Measurements from ENCODE around the gene P2RY12. TPM values are rescaled to one million over a fixed set of nuclear protein-coding genes. Genes with fewer than 3 reads are reported as not detected.

Gene P2RY12
- total and polyA plus RNA-seq, 2 of the 8 experiments (the other 6 are each of a cell fraction or from before 2014, with no cell fraction given) = not detected

GRCh38 chr3:151315846-151316245 lies 68.7 kb downstream of the P2RY12 start:
- Histone ChIP-seq H2AFZ (ENCODE audit: low read length) (no peak overlapping the region), H4K20me1 (replicated peaks in 1 of 2; ENCODE audit: control insufficient read depth in 1 of 2, insufficient read depth in 2 of 2, low read length in 2 of 2) (no peaks in the 10 kb centered on the region), H2BK5ac (ENCODE audit: low read depth, low read length) (no peak overlapping the region), H3K27me3 (replicated peaks in 1 of 4; ENCODE audit: control insufficient read depth in 3 of 4, extremely low read depth in 1 of 4, insufficient read depth in 3 of 4, low read length in 3 of 4) (no peaks in the 10 kb centered on the region), H4K91ac (replicated peaks; ENCODE audit: insufficient read length, low read length) (no peak overlapping the region), H3K14ac (ENCODE audit: insufficient read length) (no peak overlapping the region), H3K27ac (ENCODE audit: low read depth, low read length) (no peak overlapping the region), H3K9ac (replicated peaks in 1 of 4; ENCODE audit: extremely low read depth in 1 of 4, low read depth in 3 of 4, low read length in 3 of 4) (no peak overlapping the region), H3K23me2 (ENCODE audit: low read depth, low read length) (no peaks in the 10 kb centered on the region), H3K36me3 (ENCODE audit: control insufficient read depth in 2 of 4, insufficient read depth in 4 of 4, low read length in 3 of 4) (no peaks in the 10 kb centered on the region), H3K9me3 (ENCODE audit: insufficient read depth in 2 of 2, low read depth in 1 of 2, low read length in 1 of 2) (no peaks in the 10 kb centered on the region), H2BK15ac (ENCODE audit: low read length) (no peak overlapping the region), H4K8ac (ENCODE audit: extremely low read depth, insufficient read depth, low read length) (no peak overlapping the region), H3K56ac (replicated peaks; ENCODE audit: insufficient read length, low read depth, low read length) (no peak overlapping the region), H3K4me1 (replicated peaks in 1 of 4; ENCODE audit: control insufficient read depth in 3 of 4, insufficient read depth in 4 of 4, low read length in 3 of 4) (peaks cover 3 to 12% (median 6%) of the 10 kb centered on the region in 4 experiments; a peak in 4 of 7 replicates), H3K4me2 (ENCODE audit: insufficient read depth in 1 of 2, low read depth in 2 of 2, low read length in 2 of 2) (no peak overlapping the region), H3K79me2 (ENCODE audit: control insufficient read depth in 1 of 2, insufficient read depth in 2 of 2, low read length in 2 of 2) (no peaks in the 10 kb centered on the region), H2BK20ac (ENCODE audit: low read length) (no peak overlapping the region), H2BK120ac (replicated peaks; ENCODE audit: low read depth, low read length) (no peak overlapping the region), H3K4ac (replicated peaks; ENCODE audit: insufficient read length, low read depth, low read length) (no peak overlapping the region), H2BK12ac (ENCODE audit: low read depth, low read length) (no peak overlapping the region), H3K79me1 (ENCODE audit: low read depth, low read length) (no peaks in the 10 kb centered on the region), H3K23ac (ENCODE audit: insufficient read length) (no peak overlapping the region), H3K4me3 (ENCODE audit: extremely low read depth in 1 of 4, insufficient read depth in 2 of 4, low read depth in 3 of 4, low read length in 4 of 4) (no peak overlapping the region), H2AK5ac (ENCODE audit: low read depth, low read length) (no peak overlapping the region), H4K5ac (ENCODE audit: insufficient read length, low read depth, low read length) (no peak overlapping the region), H3K18ac (ENCODE audit: extremely low read depth, low read length) (no peak overlapping the region)
- POLR2A ChIA-PET (ENCODE audit: partially characterized antibody) = no interaction called here
- FAIRE-seq (no peak), DNase-seq (ENCODE audit: low read depth in 1 of 2, low spot score in 2 of 2) (no peak)
- 70% methylated on average over 2 of the region's 2 CpGs; no CpG with 5 or more reads in 1 of the 2 experiments for WGBS, 2 experiments (ENCODE audit: extremely low coverage in 1 of 2, insufficient coverage in 1 of 2, insufficient read length in 1 of 2, insufficient replicate concordance in 2 of 2, low coverage in 1 of 2, low lambda C conversion rate in 2 of 2, missing lambda C conversion rate in 1 of 2)
- TF ChIP-seq SIX5 (IDR thresholded peaks at IDR 0.05; ENCODE audit: low read depth, low read length) (no peak), CREB1 (IDR thresholded peaks at IDR 0.05) (no peak), HDAC6 (IDR thresholded peaks at IDR 0.05; ENCODE audit: low read depth, low read length) (no peak), ATF3 (IDR thresholded peaks at IDR 0.05; ENCODE audit: insufficient read depth, low read depth, low read length) (no peak), EGR1 (IDR thresholded peaks at IDR 0.05; ENCODE audit: borderline replicate concordance, low read depth, low read length) (no peak), PHF8 (conservative IDR thresholded peaks at IDR 0.05; ENCODE audit: low read depth, low read length) (no peak), KDM5A (IDR thresholded peaks at IDR 0.05; ENCODE audit: low read length) (no peak), BRCA1 (IDR thresholded peaks at IDR 0.05; ENCODE audit: low read depth, low read length) (no peak), SP1 (IDR thresholded peaks at IDR 0.05; ENCODE audit: low read depth, low read length) (no peak), EZH2 (IDR thresholded peaks at IDR 0.05; ENCODE audit: low read depth, low read length, severe bottlenecking) (no peak), CEBPB (IDR thresholded peaks at IDR 0.05; ENCODE audit: low read depth, low read length) (no peak), ZNF274 (IDR thresholded peaks at IDR 0.05; ENCODE audit: borderline replicate concordance, extremely low read depth, low read length) (no peak), TBP (IDR thresholded peaks at IDR 0.05; ENCODE audit: low read depth, low read length) (no peak)
- CTCF ChIA-PET (ENCODE audit: partially characterized antibody) = interaction anchor here (0.8 to 1.3 kb wide), 7 partner anchors 9 to 29 kb away, joined by 3 to 6 read pairs (median 3); no protein-coding TSS in a partner anchor

Measured in H1 (cell line).